Endodermal cell (in vitro differentiated cells): ENCODE measurements around the gene INPP4B. TPM values are rescaled to one million over a fixed set of nuclear protein-coding genes. Genes with fewer than 3 reads are reported as not detected.

ENCODE experiments used
- DNase-seq: peaks from one replicate; pipeline ENCODE4 v3.0.0-alpha.2; 2017
- H3K27ac ChIP-seq: 2 replicates; pipeline ENCODE4 v1.5.1; 2013; ENCODE audit warnings: mild to moderate bottlenecking, low read depth, low read length, moderate library complexity
- H3K27me3 ChIP-seq: 2 replicates; pipeline ENCODE4 v1.6.1; 2013; ENCODE audit warnings: mild to moderate bottlenecking, low read length, moderate library complexity; ENCODE audit not compliant: insufficient read depth, control insufficient read depth, poor library complexity, severe bottlenecking
- H3K36me3 ChIP-seq: 2 replicates; pipeline ENCODE4 v1.7.0; 2013; ENCODE audit warnings: mild to moderate bottlenecking, low read length, moderate library complexity; ENCODE audit not compliant: control insufficient read depth, insufficient read depth
- H3K4me1 ChIP-seq: one replicate; pipeline ENCODE4 v1.7.0; 2013; ENCODE audit warnings: low read length; ENCODE audit not compliant: control insufficient read depth, insufficient read depth
- H3K4me3 ChIP-seq: 2 replicates; pipeline ENCODE4 v1.5.1; 2013; ENCODE audit warnings: mild to moderate bottlenecking, low read length, moderate library complexity
- H3K9ac ChIP-seq: 2 replicates; pipeline ENCODE4 v1.6.1; 2013; ENCODE audit warnings: mild to moderate bottlenecking, low read length, moderate library complexity; ENCODE audit not compliant: poor library complexity, severe bottlenecking; ENCODE audit errors: extremely low read depth
- H3K9me3 ChIP-seq: 2 replicates; pipeline ENCODE4 v1.6.1; 2013; ENCODE audit warnings: mild to moderate bottlenecking, low read length, moderate library complexity; ENCODE audit not compliant: control insufficient read depth
- H3K27ac Mint-ChIP-seq: 2 replicates; pipeline ENCODE4 v1.8.0; 2020; ENCODE audit warnings: mixed read lengths
- H3K27me3 Mint-ChIP-seq: 2 replicates; pipeline ENCODE4 v1.8.0; 2021; ENCODE audit warnings: mild to moderate bottlenecking, mixed read lengths; ENCODE audit not compliant: insufficient read depth
- H3K36me3 Mint-ChIP-seq: 2 replicates; pipeline ENCODE4 v1.8.0; 2020; ENCODE audit warnings: low read depth, mixed read lengths
- H3K4me1 Mint-ChIP-seq: 2 replicates; pipeline ENCODE4 v1.8.0; 2020; ENCODE audit warnings: mixed read lengths
- H3K4me3 Mint-ChIP-seq: 2 replicates; pipeline ENCODE4 v1.8.0; 2020; ENCODE audit warnings: mild to moderate bottlenecking, moderate library complexity, mixed read lengths
- H3K9me3 Mint-ChIP-seq: 2 replicates; pipeline ENCODE4 v1.8.0; 2020; ENCODE audit warnings: mild to moderate bottlenecking, mixed read lengths
- WGBS, 2 experiments: methylation state at CpG; one replicate each; pipeline versions ENCODE4 v1.1.5 to v1.1.7; 2013; ENCODE audit warnings: missing lambda C conversion rate in 2 of 2, mixed read lengths in 1 of 2; ENCODE audit not compliant: insufficient coverage in 1 of 2, insufficient read length in 1 of 2; 5-methylcytosine and 5-hydroxymethylcytosine counted together
- total RNA-seq, 2 donors: library from RNA; stranded (reverse); fragmentation: NEBNext Ultra II Directional in 1 of 2; extraction: Animal tissue kit (Norgen Biotek cat#: 25700) in 1 of 2; gene quantifications; 2 replicates in 1 of 2; 3 replicates in 1 of 2; pipeline ENCODE4 v1.2.1, GENCODE V29; 2021
- TF ChIP-seq, protein P1 (sequence below): fragments of 200-600 bp; sonication (generic); conservative IDR thresholded peaks from 2 replicates; pipeline ENCODE4 v1.5.0; 2021; ENCODE audit warnings: antibody characterized with exemption, mild to moderate bottlenecking

The INPP4B gene
- total RNA-seq, 2 donors from 2014 or later = 0.64 to 0.66 TPM

DNA sequence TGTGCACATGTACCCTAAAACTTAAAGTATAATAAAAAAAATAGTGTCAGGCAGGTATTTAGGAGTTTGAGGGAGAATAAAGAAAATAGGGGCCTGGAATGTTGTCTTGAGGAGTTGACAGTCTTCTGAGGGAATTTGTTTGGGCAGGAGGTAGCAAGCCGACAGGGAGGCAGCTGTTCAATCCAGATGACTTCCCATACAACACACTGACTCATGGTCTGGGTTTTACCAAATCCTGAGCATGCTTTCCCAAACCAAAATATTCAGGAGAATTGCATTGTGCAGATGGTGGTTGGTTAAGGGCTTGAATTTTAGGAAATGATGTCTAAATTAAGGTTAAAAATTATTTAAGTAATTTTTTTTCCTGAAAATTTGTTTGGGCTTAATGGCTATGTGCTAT, 430.0 kb downstream of the INPP4B start:
- Histone ChIP-seq H3K9me3 (no peaks in the 10 kb centered on the region), H3K27me3 (no peaks in the 10 kb centered on the region), H3K4me3 (no peak overlapping the region), H3K4me1 (no peaks in the 10 kb centered on the region), H3K9ac (no peak overlapping the region), H3K36me3 (no peaks in the 10 kb centered on the region), H3K27ac (no peak overlapping the region)
- TF ChIP-seq, protein P1, sequence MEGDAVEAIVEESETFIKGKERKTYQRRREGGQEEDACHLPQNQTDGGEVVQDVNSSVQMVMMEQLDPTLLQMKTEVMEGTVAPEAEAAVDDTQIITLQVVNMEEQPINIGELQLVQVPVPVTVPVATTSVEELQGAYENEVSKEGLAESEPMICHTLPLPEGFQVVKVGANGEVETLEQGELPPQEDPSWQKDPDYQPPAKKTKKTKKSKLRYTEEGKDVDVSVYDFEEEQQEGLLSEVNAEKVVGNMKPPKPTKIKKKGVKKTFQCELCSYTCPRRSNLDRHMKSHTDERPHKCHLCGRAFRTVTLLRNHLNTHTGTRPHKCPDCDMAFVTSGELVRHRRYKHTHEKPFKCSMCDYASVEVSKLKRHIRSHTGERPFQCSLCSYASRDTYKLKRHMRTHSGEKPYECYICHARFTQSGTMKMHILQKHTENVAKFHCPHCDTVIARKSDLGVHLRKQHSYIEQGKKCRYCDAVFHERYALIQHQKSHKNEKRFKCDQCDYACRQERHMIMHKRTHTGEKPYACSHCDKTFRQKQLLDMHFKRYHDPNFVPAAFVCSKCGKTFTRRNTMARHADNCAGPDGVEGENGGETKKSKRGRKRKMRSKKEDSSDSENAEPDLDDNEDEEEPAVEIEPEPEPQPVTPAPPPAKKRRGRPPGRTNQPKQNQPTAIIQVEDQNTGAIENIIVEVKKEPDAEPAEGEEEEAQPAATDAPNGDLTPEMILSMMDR = no peak
- 86% methylated on average over 1 of the region's 1 CpG; no CpG with 5 or more reads in 1 of the 2 experiments for WGBS, 2 experiments
- Mint-ChIP-seq H3K27me3 (no peaks in the 10 kb centered on the region), H3K4me1 (peaks cover 17% of the 10 kb centered on the region), H3K9me3 (peaks cover 2% of the 10 kb centered on the region), H3K27ac (no peak overlapping the region), H3K4me3 (no peak overlapping the region), H3K36me3 (no peaks in the 10 kb centered on the region)
- no peak for DNase-seq

DNA sequence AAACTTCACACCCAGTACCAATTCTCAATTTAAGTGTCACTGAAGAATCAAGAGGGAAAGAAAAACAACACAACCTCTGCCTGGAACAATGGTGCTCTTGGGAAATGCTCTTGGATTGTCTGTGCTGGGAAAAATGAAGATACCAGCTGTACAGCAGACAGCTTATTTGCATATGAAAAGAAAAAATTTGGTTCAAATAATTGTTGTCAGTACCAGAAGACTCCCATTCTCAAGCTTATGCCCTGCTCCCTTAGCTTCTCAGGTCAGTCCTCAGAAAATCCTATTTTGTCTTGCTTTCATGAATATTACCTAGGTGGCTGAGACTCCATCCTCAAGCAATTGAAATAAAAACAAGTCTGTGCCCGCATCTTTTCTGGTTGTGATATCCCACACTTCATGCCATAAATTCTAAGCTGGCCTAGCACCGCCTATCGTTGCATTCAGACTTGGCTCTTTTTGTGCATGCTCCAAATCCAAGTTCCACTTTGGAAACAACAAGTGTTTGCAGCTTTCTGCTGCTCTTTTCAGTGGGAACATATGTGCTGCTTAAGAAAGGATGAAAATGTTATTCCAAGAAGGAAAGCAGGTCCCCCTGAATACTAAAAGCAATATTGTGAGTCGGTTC, 431.6 kb downstream of the INPP4B start:
- WGBS, 2 experiments = 93 to 100% methylated on average over 4 of the region's 4 CpGs
- Mint-ChIP-seq H3K27me3 (no peaks in the 10 kb centered on the region), H3K36me3 (no peaks in the 10 kb centered on the region), H3K27ac (no peak overlapping the region), H3K4me3 (no peak overlapping the region), H3K4me1 (peaks cover 15% of the 10 kb centered on the region), H3K9me3 (peaks cover 2% of the 10 kb centered on the region)
- H3K4me1 ChIP-seq = no peaks in the 10 kb centered on the region
- no peaks in the 10 kb centered on the region for H3K9me3 ChIP-seq
- H3K27ac ChIP-seq = peak overlapping the region; percentile 86
- H3K4me3 ChIP-seq = no peak overlapping the region
- H3K36me3 ChIP-seq = no peaks in the 10 kb centered on the region
- DNase-seq = no peak
- TF ChIP-seq, protein P1 = no peak
- H3K9ac ChIP-seq = no peak overlapping the region
- H3K27me3 ChIP-seq = no peaks in the 10 kb centered on the region

DNA sequence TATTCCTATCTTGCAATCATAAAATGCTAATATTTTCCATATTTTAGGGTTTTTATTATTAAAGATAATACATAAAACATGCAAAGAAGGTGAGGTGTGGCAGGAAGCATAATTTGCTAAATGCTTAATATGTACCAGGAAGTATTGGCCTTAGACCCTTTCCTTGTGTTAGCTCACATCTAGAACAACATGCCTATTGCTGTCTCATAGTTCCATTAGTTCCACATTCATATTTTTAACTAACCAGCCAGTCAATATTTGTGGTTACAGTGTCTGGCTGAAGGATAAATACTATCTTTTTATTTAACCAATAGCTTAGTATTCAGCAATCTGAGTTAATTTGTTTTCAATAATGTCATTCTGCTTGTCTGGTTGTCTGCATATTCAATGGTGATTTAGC, 432.6 kb downstream of the INPP4B start:
- Histone ChIP-seq H3K9ac (no peak overlapping the region), H3K27me3 (no peaks in the 10 kb centered on the region), H3K36me3 (no peaks in the 10 kb centered on the region), H3K4me1 (no peaks in the 10 kb centered on the region), H3K4me3 (no peak overlapping the region), H3K27ac (peak overlapping the region; percentile 86), H3K9me3 (no peaks in the 10 kb centered on the region)
- no peak for DNase-seq
- TF ChIP-seq, protein P1 = no peak
- peaks cover 2% of the 10 kb centered on the region for H3K9me3 Mint-ChIP-seq
- no peak overlapping the region for H3K4me3 Mint-ChIP-seq
- H3K36me3 Mint-ChIP-seq = no peaks in the 10 kb centered on the region
- no peaks in the 10 kb centered on the region for H3K27me3 Mint-ChIP-seq
- peaks cover 8% of the 10 kb centered on the region for H3K4me1 Mint-ChIP-seq
- no peak overlapping the region for H3K27ac Mint-ChIP-seq
